Measurements from ENCODE around the gene FAM83D. TPM values are rescaled to one million over a fixed set of nuclear protein-coding genes. Genes with fewer than 3 reads are reported as not detected.
A peak's percentile ranks its signal among the peaks of the same experiment; 100 is the strongest.
"Not testable (repeated sequence)": the region's sequence is repeated elsewhere in the genome, so short reads cannot be mapped to it uniquely, and the experiment has no call there.

Gene FAM83D
- total RNA-seq, 4 donors from 2014 or later, result 93.9 to 311 (median 211) TPM

GRCh38 chr20:38953630-38954340 lies 27.6 kb downstream of the FAM83D start:
- Histone ChIP-seq H3K27ac (replicated peaks in 1 of 4) (no peak overlapping the region), H3K9me3 (no peaks in the 10 kb centered on the region), H3K27me3 (no peaks in the 10 kb centered on the region), H3K4me3 (no peak overlapping the region), H3K4me1 (no peaks in the 10 kb centered on the region), H3K36me3 (peaks cover 0 to 43% (median 4%) of the 10 kb centered on the region in 4 donors)
- intact Hi-C loops (cut with DNase I), result no loop called here
- no peak for DNase-seq (ENCODE audit: extremely low spot score)
- 92% methylated on average over 8 of the region's 8 CpGs for WGBS
- TF ChIP-seq CTCF (IDR thresholded peaks at IDR 0.05) (no peak), EP300 (IDR thresholded peaks at IDR 0.05) (no peak), POLR2A (IDR thresholded peaks at IDR 0.05; ENCODE audit: low read depth) (no peak), POLR2AphosphoS5 (IDR thresholded peaks at IDR 0.05) (peak in 1 of 2 donors; percentile 64)

DNA sequence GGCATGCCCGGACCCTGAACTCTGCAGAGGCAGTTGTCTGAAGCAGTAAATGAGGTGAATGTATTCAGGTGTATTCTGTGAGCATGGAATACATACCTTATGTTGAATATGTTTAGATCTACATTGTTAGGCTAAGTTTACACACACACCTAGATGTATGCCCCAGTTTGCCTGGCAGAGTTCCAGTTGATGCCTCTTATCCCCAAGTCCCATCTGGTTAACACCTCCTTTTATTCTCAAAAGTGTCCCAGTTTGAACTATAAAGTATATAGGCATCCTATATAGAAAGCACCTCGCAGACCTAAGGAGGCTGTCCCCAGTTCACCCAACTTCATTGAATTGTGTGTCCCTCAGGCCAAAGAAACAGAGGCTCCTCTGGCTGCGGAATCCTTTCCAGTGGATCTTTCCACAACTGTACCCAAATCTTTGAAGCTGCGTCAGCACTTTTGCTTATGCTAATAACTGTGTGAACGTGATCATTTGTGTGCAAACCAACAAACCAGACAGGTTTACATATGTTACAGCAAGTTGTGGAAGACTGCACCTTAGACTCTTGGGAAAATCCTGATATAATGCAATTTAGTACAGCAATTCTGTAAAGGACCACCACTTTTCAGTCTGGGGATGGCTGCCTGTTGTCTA lies 31.1 kb downstream of the FAM83D start:
- H3K4me1 ChIP-seq, result peaks cover 6 to 10% (median 7%) of the 10 kb centered on the region in 4 donors
- H3K9me3 ChIP-seq, result no peaks in the 10 kb centered on the region
- TF ChIP-seq POLR2AphosphoS5 (IDR thresholded peaks at IDR 0.05) (no peak), EP300 (IDR thresholded peaks at IDR 0.05) (no peak), POLR2A (IDR thresholded peaks at IDR 0.05; ENCODE audit: low read depth) (no peak), CTCF (IDR thresholded peaks at IDR 0.05) (no peak)
- DNase-seq (ENCODE audit: extremely low spot score), result no peak
- no peak overlapping the region for H3K27ac ChIP-seq (replicated peaks in 1 of 4)
- peaks cover 0 to 8% (median 0%) of the 10 kb centered on the region in 4 donors for H3K36me3 ChIP-seq
- peaks cover 0 to 1% (median 0%) of the 10 kb centered on the region in 4 donors for H3K27me3 ChIP-seq
- 98% methylated on average over 5 of the region's 5 CpGs for WGBS
- intact Hi-C loops (cut with DNase I), result no loop called here
- no peak overlapping the region for H3K4me3 ChIP-seq

DNA sequence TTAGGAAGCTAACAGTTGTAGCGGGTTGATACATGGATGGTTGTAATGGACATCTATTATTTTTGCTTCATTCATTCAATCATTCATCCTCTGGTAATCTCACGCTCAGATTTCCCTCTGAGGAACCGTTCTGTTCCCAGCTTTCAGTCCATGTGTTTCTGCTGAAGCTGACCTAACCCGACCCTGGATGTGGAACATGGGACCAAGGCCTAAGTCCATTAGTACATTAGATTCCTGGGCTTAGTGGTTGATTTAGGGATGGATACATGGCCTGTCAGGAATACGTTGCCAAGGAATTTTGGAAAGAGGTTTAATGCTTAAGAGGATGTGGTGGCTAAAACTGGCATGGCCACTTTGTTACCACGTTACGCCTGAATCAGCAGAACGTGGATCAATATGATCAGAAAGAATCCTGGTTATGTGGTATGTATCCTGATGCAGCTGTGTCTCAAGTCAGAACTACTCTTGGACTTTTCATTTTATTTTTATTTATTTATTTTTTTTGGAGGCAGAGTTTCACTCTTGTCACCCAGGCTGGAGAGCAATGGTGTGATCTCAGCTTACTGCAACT lies 31.8 kb downstream of the FAM83D start:
- Histone ChIP-seq H3K27ac (replicated peaks in 1 of 4) (no peak overlapping the region), H3K27me3 (peaks cover 0 to 2% (median 0%) of the 10 kb centered on the region in 4 donors), H3K4me1 (peaks cover 9 to 14% (median 11%) of the 10 kb centered on the region in 4 donors), H3K9me3 (no peaks in the 10 kb centered on the region), H3K36me3 (peaks cover 0 to 2% (median 0%) of the 10 kb centered on the region in 4 donors), H3K4me3 (no peak overlapping the region)
- intact Hi-C loops (cut with DNase I), result no loop called here
- TF ChIP-seq EP300 (IDR thresholded peaks at IDR 0.05), result no peak
- no peak for TF ChIP-seq CTCF (IDR thresholded peaks at IDR 0.05)
- TF ChIP-seq POLR2A (IDR thresholded peaks at IDR 0.05; ENCODE audit: low read depth), result no peak
- TF ChIP-seq POLR2AphosphoS5 (IDR thresholded peaks at IDR 0.05), result no peak
- WGBS, result 87% methylated on average over 8 of the region's 8 CpGs
- DNase-seq (ENCODE audit: extremely low spot score), result no peak

DNA sequence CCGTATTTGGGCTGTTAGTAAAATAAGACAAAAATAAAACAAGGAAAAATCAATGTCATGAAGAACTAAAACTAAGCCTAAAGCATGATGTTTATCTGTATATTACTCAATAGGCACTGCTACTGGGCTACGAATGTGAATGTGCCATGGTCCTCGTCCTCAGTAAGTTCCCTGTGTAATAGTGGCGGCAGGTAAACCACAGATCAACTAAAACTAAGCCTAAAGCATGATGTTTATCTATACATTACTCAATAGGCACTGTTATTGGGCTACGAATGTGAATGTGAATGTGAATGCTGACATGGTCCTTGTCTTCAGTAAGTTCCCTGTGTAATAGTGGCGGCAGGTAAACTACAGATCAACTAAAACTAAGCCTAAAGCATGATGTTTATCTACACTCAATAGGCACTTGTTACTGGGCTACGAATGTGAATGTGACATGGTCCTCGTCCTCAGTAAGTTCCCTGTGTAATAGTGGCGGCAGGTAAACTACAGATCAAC lies 34.0 kb downstream of the FAM83D start:
- peaks cover 12 to 29% (median 23%) of the 10 kb centered on the region in 4 donors for H3K4me1 ChIP-seq
- DNase-seq (ENCODE audit: extremely low spot score); H3K4me3 ChIP-seq; H3K9me3 ChIP-seq; H3K36me3 ChIP-seq; intact Hi-C loops (cut with DNase I); H3K27me3 ChIP-seq; H3K27ac ChIP-seq (replicated peaks in 1 of 4): not testable (repeated sequence)
- 89% methylated on average over 9 of the region's 9 CpGs for WGBS

DNA sequence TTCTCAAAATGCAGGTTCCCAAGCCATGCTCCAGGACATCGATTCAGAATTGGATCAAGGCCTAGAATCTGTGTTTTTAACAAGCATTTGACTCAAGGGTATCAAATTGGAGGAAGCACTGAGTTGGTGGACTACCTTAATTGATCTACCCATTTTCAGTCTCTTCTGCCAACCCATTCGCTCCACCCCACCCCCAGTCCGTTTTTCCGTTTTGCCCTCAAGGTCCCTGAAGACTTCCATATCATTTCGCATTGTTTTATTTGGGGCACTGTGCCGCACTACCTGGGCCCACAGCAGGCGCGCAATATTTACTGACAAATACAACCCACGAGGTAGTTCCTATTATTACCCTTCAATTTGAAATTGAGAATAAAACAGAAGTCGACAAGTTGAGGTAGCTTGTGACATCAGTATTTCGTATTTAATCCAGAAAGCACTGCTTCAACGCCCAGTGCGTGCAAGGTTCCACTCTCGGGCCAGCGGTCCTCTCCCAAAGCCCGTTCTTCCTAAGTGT lies 35.4 kb downstream of the FAM83D start:
- Histone ChIP-seq H3K4me3 (peak overlapping the region; percentile 82 to 99 (median 96)), H3K9me3 (no peaks in the 10 kb centered on the region), H3K27me3 (peaks cover 0 to 2% (median 0%) of the 10 kb centered on the region in 4 donors), H3K27ac (replicated peaks in 1 of 4) (peak overlapping the region; percentile 91 to 98 (median 98)), H3K4me1 (peaks cover 15 to 33% (median 27%) of the 10 kb centered on the region in 4 donors), H3K36me3 (peaks cover 0 to 11% (median 0%) of the 10 kb centered on the region in 4 donors)
- no peak for DNase-seq (ENCODE audit: extremely low spot score)
- TF ChIP-seq EP300 (IDR thresholded peaks at IDR 0.05), result no peak
- TF ChIP-seq POLR2A (IDR thresholded peaks at IDR 0.05; ENCODE audit: low read depth), result no peak
- TF ChIP-seq POLR2AphosphoS5 (IDR thresholded peaks at IDR 0.05), result no peak
- TF ChIP-seq CTCF (IDR thresholded peaks at IDR 0.05), result no peak
- intact Hi-C loops (cut with DNase I), result no loop called here
- 12% methylated on average over 15 of the region's 16 CpGs for WGBS

All from esophagus muscularis mucosa (tissue), 4 donors.